ENCODE results near the gene SCRG1.

- no peak for TF ChIP-seq EZH2 (IDR thresholded peaks at IDR 0.05; ENCODE audit: borderline replicate concordance, insufficient read depth, low read depth, low read length, poor library complexity, severe bottlenecking)
- TF ChIP-seq, protein P1, sequence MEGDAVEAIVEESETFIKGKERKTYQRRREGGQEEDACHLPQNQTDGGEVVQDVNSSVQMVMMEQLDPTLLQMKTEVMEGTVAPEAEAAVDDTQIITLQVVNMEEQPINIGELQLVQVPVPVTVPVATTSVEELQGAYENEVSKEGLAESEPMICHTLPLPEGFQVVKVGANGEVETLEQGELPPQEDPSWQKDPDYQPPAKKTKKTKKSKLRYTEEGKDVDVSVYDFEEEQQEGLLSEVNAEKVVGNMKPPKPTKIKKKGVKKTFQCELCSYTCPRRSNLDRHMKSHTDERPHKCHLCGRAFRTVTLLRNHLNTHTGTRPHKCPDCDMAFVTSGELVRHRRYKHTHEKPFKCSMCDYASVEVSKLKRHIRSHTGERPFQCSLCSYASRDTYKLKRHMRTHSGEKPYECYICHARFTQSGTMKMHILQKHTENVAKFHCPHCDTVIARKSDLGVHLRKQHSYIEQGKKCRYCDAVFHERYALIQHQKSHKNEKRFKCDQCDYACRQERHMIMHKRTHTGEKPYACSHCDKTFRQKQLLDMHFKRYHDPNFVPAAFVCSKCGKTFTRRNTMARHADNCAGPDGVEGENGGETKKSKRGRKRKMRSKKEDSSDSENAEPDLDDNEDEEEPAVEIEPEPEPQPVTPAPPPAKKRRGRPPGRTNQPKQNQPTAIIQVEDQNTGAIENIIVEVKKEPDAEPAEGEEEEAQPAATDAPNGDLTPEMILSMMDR (IDR thresholded peaks at IDR 0.05) = no peak
Measured at GRCh38 chr4:173386751-173387150, 12.2 kb downstream of the SCRG1 start.
